D341Med (cell line): ENCODE measurements around the gene ZBTB8B.
"Not testable (repeated sequence)": the region's sequence is repeated elsewhere in the genome, so short reads cannot be mapped to it uniquely, and the experiment has no call there.

Experiments used
- DNase-seq: peaks from one replicate; pipeline ENCODE4 v3.0.0; 2012; ENCODE audit warnings: low spot score

ZBTB8B gene

DNA sequence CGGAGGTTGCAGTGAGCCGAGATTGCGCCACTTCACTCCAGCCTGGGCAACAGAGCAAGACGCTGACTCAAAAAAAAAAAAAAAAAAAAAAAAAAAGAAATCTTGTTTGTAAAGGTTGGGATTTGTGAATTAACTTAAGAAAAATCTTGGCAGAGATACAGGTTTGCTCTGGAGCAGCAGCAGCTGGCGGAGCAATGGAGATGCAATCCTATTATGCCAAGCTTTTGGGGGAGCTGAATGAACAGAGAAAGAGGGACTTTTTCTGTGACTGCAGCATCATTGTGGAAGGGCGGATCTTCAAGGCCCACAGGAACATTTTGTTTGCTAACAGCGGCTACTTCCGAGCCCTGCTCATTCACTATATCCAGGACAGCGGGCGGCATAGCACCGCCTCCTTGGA is 5.6 kb downstream of the ZBTB8B start:
- DNase-seq = peak; percentile 49

DNA sequence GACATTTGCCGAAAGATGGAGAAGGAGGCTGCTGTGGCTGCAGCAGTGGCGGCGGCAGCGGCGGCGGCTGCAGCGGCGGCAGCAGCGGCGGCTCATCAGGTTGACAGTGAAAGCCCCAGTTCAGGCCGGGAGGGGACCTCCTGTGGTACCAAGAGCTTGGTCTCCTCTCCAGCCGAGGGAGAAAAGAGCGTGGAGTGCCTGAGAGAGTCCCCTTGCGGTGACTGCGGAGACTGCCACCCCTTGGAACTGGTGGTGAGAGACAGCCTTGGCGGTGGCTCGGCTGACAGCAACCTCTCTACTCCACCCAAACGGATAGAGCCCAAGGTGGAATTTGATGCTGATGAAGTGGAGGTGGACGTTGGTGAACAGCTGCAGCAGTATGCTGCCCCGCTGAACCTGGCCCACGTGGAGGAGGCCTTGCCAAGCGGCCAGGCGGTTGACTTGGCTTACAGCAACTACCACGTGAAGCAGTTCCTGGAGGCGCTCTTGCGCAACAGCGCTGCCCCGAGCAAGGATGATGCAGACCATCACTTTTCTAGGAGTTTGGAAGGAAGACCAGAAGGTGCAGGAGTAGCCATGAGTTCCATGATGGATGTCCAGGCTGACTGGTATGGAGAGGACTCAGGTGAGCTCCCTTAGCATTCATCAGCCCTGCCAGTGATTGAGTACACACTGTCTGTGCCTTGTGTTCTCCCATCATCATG is 6.3 kb downstream of the ZBTB8B start:
- peak; percentile 48 for DNase-seq

DNA sequence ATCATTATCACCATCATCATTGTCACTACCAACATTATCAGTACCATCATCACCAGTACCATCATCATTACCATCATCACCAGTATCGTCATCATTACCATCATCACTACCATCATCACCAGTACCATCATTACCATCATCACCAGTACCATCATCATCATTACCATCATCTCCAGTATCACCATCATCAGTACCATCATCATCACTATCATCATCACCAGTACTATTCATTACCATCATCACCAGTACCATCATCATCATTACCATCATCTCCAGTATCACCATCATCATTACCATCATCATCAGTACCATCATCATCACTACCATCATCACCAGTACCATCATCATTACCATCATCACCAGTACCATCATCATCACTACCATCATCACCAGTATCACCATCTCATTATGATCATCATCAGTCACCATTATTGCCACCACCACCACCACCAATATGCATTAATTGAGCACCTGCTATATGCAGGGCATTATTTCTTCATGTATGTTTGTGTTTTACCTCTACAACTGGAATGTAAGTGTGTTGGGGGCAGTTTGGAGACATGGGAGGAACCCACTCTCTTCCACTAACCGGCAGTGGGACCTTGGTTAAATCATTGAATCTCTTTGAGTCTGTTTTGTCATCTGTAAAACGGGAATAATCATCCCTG is 7.0 kb downstream of the ZBTB8B start:
- no peak for DNase-seq

DNA sequence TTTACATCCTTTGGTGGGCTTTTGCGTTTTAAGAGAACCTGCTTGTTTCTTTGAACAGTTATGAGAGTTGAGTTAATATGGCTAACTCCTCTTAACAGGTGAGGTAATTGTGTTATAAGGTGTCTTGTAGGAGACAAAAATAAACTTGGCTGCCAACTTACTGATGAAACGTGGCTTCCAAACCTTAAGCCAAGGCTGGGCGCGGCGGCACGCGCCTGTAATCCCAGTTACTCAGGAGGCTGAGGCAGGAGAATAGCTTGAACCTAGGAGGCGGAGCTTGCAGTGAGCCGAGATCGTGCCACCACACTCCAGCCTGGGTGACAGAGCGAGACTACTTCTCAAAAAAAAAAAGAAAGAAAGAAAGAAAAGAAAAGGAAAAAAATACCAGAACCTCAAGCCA is 8.1 kb downstream of the ZBTB8B start:
- DNase-seq = not testable (repeated sequence)

DNA sequence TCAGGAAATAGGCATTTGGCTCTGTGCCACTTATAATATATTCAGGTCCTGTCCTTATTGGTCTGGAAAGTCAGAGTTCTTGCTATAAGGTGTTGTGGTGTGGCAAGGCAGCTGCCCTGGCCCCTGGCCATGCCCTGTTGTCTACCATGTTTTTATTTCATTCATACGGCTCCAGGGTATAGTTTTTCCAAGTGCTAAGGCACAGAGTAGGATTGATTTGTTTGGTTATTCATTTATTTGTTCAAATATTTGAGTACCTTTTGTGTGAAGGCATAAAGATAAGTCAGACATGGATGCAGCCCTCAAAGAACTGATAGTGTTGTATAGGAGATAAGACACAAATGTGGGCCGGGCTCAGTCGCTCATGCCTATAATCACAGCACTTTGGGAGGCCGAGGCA is 10.1 kb downstream of the ZBTB8B start:
- DNase-seq = no peak

DNA sequence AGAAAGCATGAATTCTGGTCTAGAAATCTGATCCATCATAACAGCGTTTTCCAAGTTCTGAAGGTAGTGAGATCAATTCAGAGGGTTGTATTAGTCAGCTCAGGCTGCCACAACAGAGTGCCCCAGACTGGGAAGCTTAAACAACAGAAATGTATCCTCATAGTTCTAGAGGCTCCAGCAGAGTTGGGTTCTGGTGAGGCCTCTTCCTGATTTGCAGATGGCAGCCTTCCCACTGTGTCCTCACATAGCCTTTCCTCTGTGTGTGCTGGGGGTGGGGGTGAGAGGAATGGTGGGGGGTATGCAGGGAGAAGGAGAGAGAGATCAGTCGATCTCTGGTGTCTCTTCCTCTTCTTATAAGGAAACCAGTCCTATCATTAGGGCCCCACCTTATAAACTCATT is 15.1 kb downstream of the ZBTB8B start:
- no peak for DNase-seq

DNA sequence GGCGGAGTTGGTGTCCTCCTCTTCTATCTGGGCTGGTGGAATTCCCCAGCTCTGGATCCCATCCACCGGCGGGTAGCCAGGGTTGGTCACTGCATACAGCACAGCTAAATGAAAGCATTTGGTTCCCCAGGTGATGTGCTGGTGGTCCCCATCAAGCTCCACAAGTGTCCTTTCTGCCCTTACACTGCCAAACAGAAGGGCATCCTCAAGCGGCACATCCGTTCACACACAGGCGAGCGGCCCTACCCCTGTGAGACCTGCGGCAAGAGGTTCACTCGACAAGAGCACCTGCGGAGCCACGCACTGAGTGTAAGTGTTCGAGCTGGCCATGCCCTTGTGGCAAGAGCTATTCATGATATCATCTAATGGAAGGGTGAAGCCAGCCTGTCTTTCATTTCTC is 15.9 kb downstream of the ZBTB8B start:
- no peak for DNase-seq

DNA sequence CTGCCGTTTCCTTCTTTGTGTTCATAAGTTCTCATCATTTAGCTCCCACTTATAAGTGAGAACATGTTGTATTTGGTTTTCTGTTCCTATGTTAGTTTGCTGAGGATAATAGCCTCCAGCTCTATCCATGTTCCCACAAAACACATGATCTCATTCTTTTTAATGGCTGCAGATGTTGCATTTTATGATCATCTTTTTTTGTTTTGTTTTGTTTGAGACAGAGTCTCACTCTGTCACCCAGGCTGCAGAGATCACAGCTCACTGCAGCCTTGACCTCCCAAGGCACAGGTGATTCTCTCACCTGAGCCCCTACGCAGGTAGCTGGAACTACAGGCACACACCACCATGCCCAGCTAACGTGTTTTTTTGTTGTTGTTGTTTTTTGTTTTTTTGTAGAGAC is 16.9 kb downstream of the ZBTB8B start:
- not testable (repeated sequence) for DNase-seq

DNA sequence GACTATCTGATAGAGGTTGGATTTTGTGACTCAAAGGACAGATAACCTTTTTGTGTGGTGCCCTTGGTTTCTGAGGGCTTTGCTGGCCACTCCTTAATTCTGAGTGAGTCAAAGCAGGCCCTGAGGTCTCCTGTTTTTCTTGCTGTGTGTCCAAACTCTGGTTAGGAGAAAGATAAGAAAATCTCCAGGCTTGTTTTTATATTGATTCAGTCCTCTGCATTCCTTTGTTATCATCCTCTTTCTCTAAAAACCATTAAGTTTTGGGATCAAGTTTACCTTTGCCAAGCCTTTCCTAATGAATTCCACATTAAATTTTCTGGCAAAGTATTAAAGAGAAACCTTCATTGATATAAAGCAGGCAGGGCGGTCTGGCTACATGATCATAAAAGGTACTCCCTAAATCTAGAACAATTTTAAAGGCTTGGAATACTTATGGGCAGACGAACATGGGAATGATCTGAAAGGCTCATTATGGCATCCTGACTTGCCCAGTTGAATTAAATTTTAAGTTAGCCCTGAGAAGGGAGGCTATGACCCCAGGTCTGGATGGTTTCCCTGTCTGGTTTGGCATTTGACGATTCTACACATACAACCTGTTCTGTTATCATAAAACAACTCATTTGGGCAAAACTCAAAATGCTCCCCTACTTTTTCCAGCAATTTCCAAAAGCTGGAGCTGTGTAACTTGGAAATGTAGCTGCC is 20.8 kb downstream of the ZBTB8B start:
- DNase-seq = no peak

DNA sequence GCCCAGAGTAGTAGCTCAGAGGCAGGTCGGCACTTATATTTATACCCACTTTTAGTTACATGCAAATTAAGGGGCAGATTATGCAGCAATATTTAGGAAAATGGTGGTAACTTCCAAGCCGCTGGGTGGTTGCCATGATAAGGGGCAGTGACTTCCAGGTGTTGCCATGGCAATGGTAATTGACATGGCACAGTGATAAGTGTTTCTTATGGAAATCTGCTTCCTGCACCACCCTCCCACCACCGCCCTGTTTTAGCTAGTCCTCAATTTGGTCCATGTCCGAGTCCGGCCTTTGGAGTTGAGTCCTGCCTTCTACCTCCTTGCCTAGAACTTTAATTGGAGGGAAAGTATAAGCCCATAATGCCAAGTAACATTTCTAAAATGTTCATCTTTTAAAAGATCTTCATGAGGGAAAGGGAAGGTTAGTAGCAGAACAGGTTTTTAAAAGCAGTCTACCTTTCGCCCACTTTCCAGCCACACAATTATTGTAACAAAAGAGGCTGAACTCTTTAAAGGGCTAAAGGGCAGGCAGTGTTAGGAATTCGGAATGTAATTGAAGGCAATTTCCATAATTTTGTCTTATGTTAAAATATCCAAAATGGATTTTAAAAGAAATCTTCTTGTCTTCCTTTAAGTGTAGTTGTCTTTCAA is 21.7 kb downstream of the ZBTB8B start:
- no peak for DNase-seq

DNA sequence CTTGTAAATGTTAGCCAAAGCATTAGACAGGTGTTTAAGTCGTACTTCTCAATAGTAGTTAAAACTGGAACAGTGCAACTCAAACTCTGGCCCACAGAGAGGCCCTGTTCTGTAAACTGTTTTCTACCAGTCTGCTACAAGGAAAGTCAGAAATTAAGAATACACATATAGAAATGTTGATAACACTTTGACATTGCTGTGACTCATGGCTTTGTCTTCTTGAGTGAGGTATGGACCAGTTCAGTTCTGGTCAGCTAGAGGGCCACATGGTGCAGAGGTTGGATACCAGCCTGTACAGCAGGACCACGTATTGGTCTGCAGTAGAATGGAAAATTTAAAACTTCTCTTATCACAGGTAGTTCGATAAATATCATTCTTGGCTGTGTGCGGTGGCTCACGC is 22.3 kb downstream of the ZBTB8B start:
- DNase-seq = no peak

DNA sequence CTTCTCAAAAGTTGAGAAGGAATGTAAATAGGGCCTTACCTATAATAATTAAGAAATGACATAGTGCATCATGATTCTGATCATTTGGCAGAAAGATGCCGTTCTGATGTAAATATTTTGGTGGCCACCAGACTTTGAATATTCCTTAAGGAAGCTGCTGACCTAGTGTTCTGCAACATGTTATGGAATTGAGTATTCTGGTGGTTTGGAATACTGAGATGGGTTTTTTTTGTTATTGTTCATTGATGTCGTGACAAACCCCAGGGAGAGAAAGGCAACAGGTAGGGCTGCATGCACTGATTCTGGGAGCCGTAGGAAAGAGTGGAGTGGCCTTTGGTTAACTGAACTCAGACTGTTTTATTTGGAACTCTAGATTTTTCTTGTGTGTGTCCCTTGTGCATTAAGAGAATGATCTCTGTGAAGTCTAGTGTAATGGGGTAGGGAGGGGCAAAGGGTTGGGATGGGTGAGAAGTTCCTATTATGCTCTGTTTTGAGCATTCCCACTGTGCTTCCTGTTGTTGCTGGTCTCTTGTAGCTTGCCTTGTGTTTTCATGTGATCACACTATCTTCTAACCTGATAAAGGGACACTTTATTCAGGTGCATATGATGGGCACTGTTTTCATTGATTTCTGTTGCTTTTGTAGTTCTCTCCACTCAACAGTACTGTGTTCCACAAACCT is 25.0 kb downstream of the ZBTB8B start:
- no peak for DNase-seq

DNA sequence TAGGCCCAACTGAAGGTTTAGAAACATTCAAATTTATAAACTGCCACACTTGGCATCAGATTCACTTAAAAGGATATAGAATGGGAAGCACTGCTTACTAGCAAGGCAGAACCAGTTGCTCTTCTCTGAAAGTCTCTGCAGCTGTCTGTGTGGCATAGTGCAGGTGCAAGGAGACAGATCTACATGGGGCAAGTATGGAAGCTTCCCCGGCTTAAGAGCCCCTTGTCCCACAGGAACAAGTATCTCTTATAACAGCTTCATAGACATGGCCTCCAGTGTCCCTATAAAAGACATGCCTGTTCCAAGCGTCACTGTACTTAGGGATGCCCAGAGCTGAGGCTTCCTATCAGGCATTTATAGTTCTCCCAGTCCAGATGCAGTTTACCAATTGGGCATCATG is 26.5 kb downstream of the ZBTB8B start:
- no peak for DNase-seq

DNA sequence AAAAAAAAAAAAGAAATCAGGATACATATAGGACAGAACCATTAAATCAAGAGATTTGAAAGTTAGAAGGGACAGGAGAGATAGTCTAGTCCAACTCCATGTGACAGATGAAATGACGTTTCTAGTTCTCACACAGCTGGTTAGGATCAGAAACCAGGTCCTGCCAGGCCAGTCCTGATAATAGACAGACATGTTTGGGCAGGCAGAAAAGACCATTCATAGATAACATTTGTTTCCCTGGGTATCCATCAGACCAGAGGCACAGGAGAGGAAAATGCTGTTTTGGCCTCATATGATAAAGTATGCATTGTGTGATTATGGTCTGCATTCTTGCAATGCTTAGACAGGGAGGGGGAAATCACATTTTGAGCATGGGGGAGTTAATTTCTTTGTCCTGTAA is 29.3 kb downstream of the ZBTB8B start:
- no peak for DNase-seq

DNA sequence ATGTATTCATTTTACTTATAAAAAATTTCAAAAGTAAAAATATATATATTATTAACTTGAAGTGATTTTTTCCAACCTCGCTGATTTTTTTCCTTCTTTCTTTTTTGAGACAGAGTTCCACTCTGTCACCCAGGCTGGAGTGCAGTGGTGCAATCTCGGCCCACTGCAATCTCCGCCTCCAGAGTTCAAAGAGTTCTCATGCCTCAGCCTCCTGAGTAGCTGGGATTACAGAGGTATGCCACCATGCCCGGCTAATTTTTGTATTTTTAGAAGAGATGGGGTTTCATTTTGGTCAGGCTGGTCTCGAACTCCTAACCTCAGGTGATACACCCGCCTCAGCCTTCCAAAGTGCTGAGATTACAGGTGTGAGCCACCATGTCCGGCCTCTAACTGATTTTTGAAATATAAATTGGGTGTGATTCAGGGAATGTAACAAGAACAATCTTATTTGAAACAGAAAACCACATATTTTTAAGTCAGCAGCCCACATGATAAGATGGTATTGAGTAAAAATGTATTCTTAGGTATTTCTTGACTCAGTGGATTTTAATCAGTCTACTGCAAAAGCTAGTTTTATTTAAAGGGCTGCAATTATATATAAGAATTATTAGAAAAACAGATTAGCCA is 30.0 kb downstream of the ZBTB8B start:
- DNase-seq = no peak

DNA sequence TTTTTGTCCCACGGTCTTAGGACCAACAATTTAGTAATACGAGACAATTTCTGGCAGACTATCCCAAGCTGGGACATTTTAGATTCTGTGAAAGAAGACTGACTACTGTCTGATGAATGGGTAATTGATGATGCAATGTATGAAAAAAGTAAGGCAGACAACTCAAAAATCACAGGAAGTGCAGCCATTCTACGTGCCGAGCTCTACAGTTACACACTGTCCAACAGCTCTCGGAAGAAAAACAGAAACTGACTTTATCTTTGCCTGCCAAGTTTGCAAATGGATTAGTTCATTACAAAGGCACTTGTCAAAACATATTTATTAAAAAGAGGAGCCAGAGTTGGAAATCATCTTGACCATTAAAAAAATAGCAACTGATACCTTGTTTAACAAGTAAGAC is 31.3 kb downstream of the ZBTB8B start:
- no peak for DNase-seq

DNA sequence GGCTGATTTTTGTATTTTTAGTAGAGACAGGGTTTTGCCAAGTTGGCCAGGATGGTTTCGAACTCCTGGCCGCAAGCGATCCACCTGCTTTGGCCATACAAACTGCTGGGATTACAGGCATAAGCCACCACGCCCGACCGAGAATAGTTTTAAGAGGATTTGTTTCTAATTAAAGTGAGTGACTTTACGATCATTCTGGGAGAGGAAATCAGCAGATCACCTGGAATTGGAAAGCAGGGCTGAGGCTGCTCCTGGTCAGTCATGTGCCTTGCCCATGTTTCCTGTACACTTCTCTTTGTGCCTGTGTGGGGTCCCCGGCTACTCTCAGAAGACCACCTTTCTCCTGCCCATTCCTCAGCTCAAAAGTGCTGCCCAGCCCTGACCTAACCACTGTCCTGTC is 33.9 kb downstream of the ZBTB8B start:
- DNase-seq = peak; percentile 49

DNA sequence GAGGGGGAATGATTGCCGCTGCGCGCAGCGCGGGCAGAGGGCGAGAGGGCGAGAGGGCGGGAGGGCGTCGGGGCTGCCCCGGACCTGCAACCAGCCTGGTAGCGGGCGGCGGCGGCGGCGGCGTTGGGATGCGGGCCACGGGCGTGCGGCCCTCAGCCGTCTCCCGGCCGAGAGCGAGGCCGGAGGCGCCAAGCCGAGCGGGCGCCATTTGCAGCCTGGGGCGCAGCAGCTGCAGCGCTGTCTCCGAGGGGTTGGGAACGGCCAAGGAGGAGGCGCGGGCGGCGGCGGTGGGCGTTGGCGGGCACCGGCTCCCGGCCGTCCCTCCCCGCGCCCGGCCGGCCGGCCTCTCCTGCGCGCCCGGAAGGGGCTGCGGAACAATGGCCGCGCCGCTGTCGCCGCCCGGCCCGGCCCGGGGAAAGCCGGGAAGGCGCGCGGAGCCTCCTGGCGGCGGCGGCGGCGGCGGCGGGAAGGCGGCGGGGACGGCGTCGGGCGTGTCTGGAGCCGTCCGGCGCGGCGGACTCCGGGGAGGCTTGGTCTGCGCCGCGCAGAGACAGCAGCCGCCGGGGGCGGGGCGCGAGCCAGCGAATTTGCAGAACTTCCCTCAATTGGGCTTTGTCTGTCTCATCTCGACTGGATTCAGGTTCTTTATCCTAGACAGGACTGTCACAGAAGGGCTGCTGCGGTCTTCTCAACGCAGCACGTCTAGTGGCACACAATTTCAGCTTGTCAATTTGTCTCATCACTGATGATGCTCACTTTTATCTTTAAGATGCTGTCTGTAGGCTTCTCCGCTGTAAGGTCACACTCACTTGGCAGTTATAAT is 35.7 kb downstream of the ZBTB8B start:
- peak; percentile 88 for DNase-seq

DNA sequence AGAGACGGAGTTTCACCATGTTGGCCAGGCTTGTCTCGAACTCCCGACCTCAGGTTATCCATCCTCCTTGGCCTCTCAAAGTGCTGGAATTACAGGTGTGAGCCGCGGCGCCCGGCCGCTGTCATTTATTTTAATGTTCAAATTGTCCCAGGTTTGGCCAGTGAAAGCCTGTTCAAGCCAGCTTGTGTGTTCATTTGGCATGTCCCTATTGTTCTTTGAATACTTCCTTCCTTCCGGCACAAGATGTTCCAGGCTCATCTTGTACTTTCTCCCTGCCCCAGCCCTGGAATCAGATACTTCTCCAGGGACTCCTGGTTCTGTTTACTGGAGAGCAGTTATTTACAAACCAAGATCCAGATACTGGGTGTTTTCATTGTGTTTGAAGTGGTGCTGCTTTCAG is 37.0 kb downstream of the ZBTB8B start:
- DNase-seq = no peak

DNA sequence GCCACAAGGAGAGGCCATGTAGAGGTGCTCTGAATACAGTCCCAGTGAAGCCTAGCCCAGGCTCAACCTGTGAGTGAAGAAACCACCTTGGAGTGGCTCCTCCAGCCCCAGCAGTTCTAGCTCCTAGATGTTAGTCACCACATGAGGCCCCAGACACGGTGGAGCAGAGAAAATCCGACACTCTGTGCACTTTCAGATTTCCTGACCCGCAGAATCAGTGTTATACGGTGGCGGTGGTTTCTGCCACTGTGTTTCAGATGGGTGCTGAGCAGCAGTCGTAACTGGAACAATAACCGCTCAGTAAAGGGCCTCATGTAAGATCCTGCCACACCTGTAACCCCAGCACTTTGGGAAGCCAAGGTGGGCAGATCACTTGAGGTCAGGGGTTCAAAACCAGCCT is 38.3 kb downstream of the ZBTB8B start:
- no peak for DNase-seq

DNA sequence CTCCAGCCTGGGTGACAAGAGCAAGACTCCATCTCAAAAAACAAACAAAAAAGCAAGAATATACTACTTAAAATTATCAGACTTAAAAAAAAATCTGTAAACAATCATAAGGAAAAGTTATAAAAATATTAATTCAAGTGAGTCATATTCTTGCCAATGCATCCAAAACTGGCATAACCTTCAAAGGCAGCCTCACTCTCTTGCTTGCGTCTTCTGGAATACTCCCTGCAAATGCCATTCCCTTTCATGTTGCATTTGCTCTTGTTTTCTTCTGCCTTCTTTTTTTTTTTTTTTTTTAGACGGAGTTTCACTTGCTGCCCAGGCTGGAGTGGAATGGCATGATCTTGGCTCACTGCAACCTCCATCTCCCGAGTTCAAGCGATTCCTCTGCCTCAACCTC is 42.1 kb downstream of the ZBTB8B start:
- no peak for DNase-seq
